Brain microvascular endothelial cell (primary cell): Measurements from ENCODE around the gene MISP.

Source experiments
- DNase-seq: peaks from one replicate; pipeline ENCODE4 v3.0.0-alpha.2; 2020
- H3K27ac ChIP-seq: fragments of 250-450 bp; sonication (Bioruptor Pico); 2 replicates; pipeline ENCODE4 v1.5.1; 2020; ENCODE audit warnings: mild to moderate bottlenecking, moderate library complexity
- H3K27me3 ChIP-seq: fragments of 250-450 bp; sonication (Bioruptor Pico); replicated peaks from 2 replicates; pipeline ENCODE4 v1.5.1; 2020; ENCODE audit warnings: mild to moderate bottlenecking
- H3K36me3 ChIP-seq: fragments of 250-450 bp; sonication (Bioruptor Pico); replicated peaks from 2 replicates; pipeline ENCODE4 v1.5.1; 2020; ENCODE audit warnings: mild to moderate bottlenecking
- H3K4me3 ChIP-seq: 2 replicates; pipeline ENCODE4 v1.5.1; 2011; ENCODE audit warnings: low read depth, mild to moderate bottlenecking, control low read depth, low read length, moderate library complexity
- CTCF ChIP-seq: IDR thresholded peaks from 2 replicates; pipeline ENCODE4 v1.5.1; 2011; ENCODE audit warnings: low read depth, mild to moderate bottlenecking, moderate library complexity, low read length, control low read depth, inconsistent platforms; ENCODE audit errors: missing control alignments
- in situ Hi-C: cut with HindIII; loops from 2 replicates; pipeline ENCODE4 v1.10.0; 2017; ENCODE audit warnings: low sequenced_read_pairs, low pct_ligation_motif_present

MISP gene

GRCh38 chr19:708154-709143, 42.5 kb upstream of the MISP start, which contains the start of gene PALM:
Gene PALM (plus strand): TSS chr19:708935. CDS start chr19:709147, 212 bp downstream.
- no peaks in the 10 kb centered on the region for H3K36me3 ChIP-seq
- H3K4me3 ChIP-seq: peak within 1 kb of the TSS; percentile 39
- DNase-seq: no peak
- TF ChIP-seq CTCF: no peak
- in situ Hi-C loops: no loop called here
- peaks cover 3% of the 10 kb centered on the region for H3K27me3 ChIP-seq
- no peak within 1 kb of the TSS for H3K27ac ChIP-seq

GRCh38 chr19:709196-709964, 41.5 kb upstream of the MISP start:
- no peak for TF ChIP-seq CTCF
- Histone ChIP-seq H3K27ac (no peak overlapping the region), H3K4me3 (peak overlapping the region; percentile 32), H3K36me3 (no peaks in the 10 kb centered on the region), H3K27me3 (peaks cover 3% of the 10 kb centered on the region)
- DNase-seq: no peak
- in situ Hi-C loops: no loop called here

GRCh38 chr19:709965-710571, 40.8 kb upstream of the MISP start:
- Histone ChIP-seq H3K4me3 (no peak overlapping the region), H3K27me3 (peaks cover 3% of the 10 kb centered on the region), H3K27ac (no peak overlapping the region), H3K36me3 (no peaks in the 10 kb centered on the region)
- DNase-seq: no peak
- TF ChIP-seq CTCF: no peak
- in situ Hi-C loops: no loop called here

GRCh38 chr19:710767-711166, 40.1 kb upstream of the MISP start:
- DNase-seq: no peak
- H3K36me3 ChIP-seq: no peaks in the 10 kb centered on the region
- in situ Hi-C loops: no loop called here
- peaks cover 3% of the 10 kb centered on the region for H3K27me3 ChIP-seq
- H3K27ac ChIP-seq: no peak overlapping the region
- no peak overlapping the region for H3K4me3 ChIP-seq
- TF ChIP-seq CTCF: no peak

GRCh38 chr19:711254-711653, 39.7 kb upstream of the MISP start:
- no peak for TF ChIP-seq CTCF
- no peaks in the 10 kb centered on the region for H3K36me3 ChIP-seq
- H3K27ac ChIP-seq: no peak overlapping the region
- DNase-seq: no peak
- H3K27me3 ChIP-seq: peaks cover 3% of the 10 kb centered on the region
- in situ Hi-C loops: no loop called here
- no peak overlapping the region for H3K4me3 ChIP-seq
